SH-SY5Y (cell line): Measurements from ENCODE around the gene TPMT.

Source experiments
- GATA2 ChIP-seq: IDR thresholded peaks from 2 replicates; pipeline ENCODE4 v1.6.1; 2011; ENCODE audit warnings: mild to moderate bottlenecking, low read depth, low read length
- GATA3 ChIP-seq: IDR thresholded peaks from 2 replicates; pipeline ENCODE4 v1.6.1; 2011; ENCODE audit warnings: low read depth, mild to moderate bottlenecking, low read length, moderate library complexity

DNA sequence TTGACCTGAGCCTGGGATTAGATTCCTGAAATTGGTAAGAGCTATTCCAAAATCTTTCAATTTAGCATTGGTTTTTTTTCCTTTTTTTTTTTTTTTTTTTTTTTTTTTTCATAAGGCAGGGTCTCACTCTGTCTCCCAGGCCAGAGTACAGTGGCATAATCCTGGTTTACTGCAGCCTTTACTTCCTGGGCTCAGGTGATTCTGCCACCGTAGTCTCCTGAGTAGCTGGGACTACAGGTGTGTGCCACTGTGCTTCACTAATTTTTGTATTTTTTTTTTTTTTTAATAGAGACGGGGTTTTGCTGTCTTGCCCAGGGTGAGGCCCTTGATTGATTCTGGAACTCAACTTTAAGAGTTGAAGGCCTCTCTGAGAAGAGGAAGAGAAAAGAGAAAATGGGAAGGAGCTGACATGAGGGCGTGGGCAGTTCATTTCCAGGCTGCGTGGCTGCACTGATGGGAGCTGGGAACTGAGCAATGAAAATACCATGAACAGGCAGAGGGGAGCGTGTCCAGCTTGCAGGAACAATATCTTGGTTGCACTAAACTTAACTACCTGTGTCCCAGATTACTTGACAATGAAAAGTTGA, 25.0 kb upstream of the TPMT start:
- TF ChIP-seq GATA3 (no peak), GATA2 (no peak)
